GM23338 (cell line): ENCODE measurements around the gene NAA80.

ENCODE experiments used
- CTCF ChIP-seq, 2 experiments: fragments of 200-600 bp in 1 of 2; sonication (generic) in 1 of 2; conservative IDR thresholded peaks; 2 replicates each; pipeline versions ENCODE4 v1.5.1 to v1.6.1; 2016 to 2017; ENCODE audit warnings: antibody characterized with exemption in 2 of 2, low read depth in 2 of 2, mild to moderate bottlenecking in 2 of 2, moderate library complexity in 1 of 2
- EZH2 ChIP-seq: fragments of 200-600 bp; sonication (generic); IDR thresholded peaks from one replicate; pipeline ENCODE4 v1.8.0; 2017; ENCODE audit warnings: antibody characterized with exemption, mild to moderate bottlenecking, low read depth; ENCODE audit not compliant: unreplicated experiment
- POLR2AphosphoS5 ChIP-seq: IDR thresholded peaks from 2 replicates; pipeline ENCODE4 v1.6.1; 2016; ENCODE audit warnings: antibody characterized with exemption, low read depth
- REST ChIP-seq: IDR thresholded peaks from one replicate; pipeline ENCODE4 v1.6.1; 2018; ENCODE audit warnings: antibody characterized with exemption; ENCODE audit not compliant: unreplicated experiment
- ZNF114 ChIP-seq: fragments of 250-450 bp; sonication (Bioruptor Pico); IDR thresholded peaks from 2 replicates; pipeline ENCODE4 v1.5.0; 2020; ENCODE audit warnings: mild to moderate bottlenecking, moderate library complexity

GRCh38 chr3:50262778-50263177 is 36.4 kb downstream of the NAA80 start:
- TF ChIP-seq CTCF (conservative IDR thresholded peaks at IDR 0.05; ENCODE audit: low read depth in 2 of 2) (no peak), ZNF114 (CRISPR knock-in tag) (no peak), REST (no peak), POLR2AphosphoS5 (no peak), EZH2 (no peak)
